Sigmoid colon (tissue), 7 donors: Measurements from ENCODE around the gene WNT1. TPM values are rescaled to one million over a fixed set of nuclear protein-coding genes. Genes with fewer than 3 reads are reported as not detected.

ENCODE experiments used
- DNase-seq: peaks from one replicate; pipeline ENCODE4 v3.0.0-alpha.2; 2019
- H3K27ac ChIP-seq, 4 donors: fragments of 200-600 bp; sonication (generic); one replicate each; pipeline ENCODE4 v1.5.1; 2016 to 2019; ENCODE audit warnings: mild to moderate bottlenecking in 1 of 4
- H3K27me3 ChIP-seq, 3 donors: fragments of 200-600 bp; sonication (generic); one replicate each; pipeline ENCODE4 v1.5.1; 2019; ENCODE audit warnings: mild to moderate bottlenecking in 1 of 3
- H3K36me3 ChIP-seq, 4 donors: fragments of 200-600 bp; sonication (generic); one replicate each; pipeline ENCODE4 v1.5.1; 2016 to 2019
- H3K4me1 ChIP-seq, 4 donors: fragments of 200-600 bp; sonication (generic); one replicate each; pipeline ENCODE4 v1.5.1; 2017 to 2019
- H3K4me3 ChIP-seq, 4 donors: fragments of 200-600 bp; sonication (generic); one replicate each; pipeline ENCODE4 v1.5.1; 2017 to 2019; ENCODE audit warnings: mild to moderate bottlenecking in 2 of 4, moderate library complexity in 1 of 4
- H3K9me3 ChIP-seq, 4 donors: fragments of 200-600 bp in 3 of 4; sonication (generic) in 3 of 4; one replicate each; pipeline versions ENCODE4 v1.5.1 to v1.6.1; 2013 to 2019
- EP300 ChIP-seq, 4 donors: sonication (generic); formaldehyde crosslinking; IDR thresholded peaks; one replicate each; pipeline ENCODE4 v1.6.1; 2017; ENCODE audit warnings: antibody characterized with exemption in 4 of 4
- POLR2A ChIP-seq, 2 donors: fragments of 450-650 bp; IDR thresholded peaks; one replicate each; pipeline ENCODE4 v1.6.1; 2016; ENCODE audit warnings: antibody characterized with exemption in 2 of 2, mild to moderate bottlenecking in 2 of 2, moderate library complexity in 2 of 2
- POLR2AphosphoS5 ChIP-seq, 4 donors: sonication (generic); formaldehyde crosslinking; IDR thresholded peaks; one replicate each; pipeline ENCODE4 v1.6.1; 2017; ENCODE audit warnings: antibody characterized with exemption in 4 of 4
- WGBS, 2 donors: extraction: QIAGEN DNeasy Blood & Tissue Kit; methylation state at CpG; one replicate each; pipeline ENCODE4 v1.1.7; 2013; 5-methylcytosine and 5-hydroxymethylcytosine counted together
- intact Hi-C: fragments of 100-400 bp; cut with DNase I; formaldehyde crosslinking; loops from one replicate; pipeline ENCODE4 v1.15.1; 2023
- polyA plus RNA-seq, 3 donors: library from polyadenylated mRNA; stranded (reverse); fragments of 200-250 nt; gene quantifications; one replicate each; pipeline ENCODE4 v1.2.3, GENCODE V29; 2013
- total RNA-seq, 4 donors: library from RNA; depleted of rRNA; stranded (reverse); fragments of >200 nt; gene quantifications; one replicate each; pipeline ENCODE4 v1.1.0, GENCODE V29; 2016
- TF ChIP-seq, protein P1 (sequence below), 4 experiments: fragments of 450-650 bp in 3 of 4; fragments of 200-600 bp in 1 of 4; IDR thresholded peaks; one replicate each; pipeline ENCODE4 v1.5.1; 2016 to 2019; ENCODE audit warnings: antibody characterized with exemption in 4 of 4, mild to moderate bottlenecking in 3 of 4, moderate library complexity in 2 of 4
- donor health status: healthy with polysubstance abuse.
- donor health status: Bipolar disorder and iron deficiency.
- donor health status: healthy.

The WNT1 gene
- total and polyA plus RNA-seq, 7 donors: 0.10 TPM; not detected in 6

- intact Hi-C loops: no loop called here
- no peak for TF ChIP-seq POLR2A (IDR thresholded peaks at IDR 0.05)
- no peak for TF ChIP-seq POLR2AphosphoS5 (IDR thresholded peaks at IDR 0.05)
- TF ChIP-seq, protein P1, sequence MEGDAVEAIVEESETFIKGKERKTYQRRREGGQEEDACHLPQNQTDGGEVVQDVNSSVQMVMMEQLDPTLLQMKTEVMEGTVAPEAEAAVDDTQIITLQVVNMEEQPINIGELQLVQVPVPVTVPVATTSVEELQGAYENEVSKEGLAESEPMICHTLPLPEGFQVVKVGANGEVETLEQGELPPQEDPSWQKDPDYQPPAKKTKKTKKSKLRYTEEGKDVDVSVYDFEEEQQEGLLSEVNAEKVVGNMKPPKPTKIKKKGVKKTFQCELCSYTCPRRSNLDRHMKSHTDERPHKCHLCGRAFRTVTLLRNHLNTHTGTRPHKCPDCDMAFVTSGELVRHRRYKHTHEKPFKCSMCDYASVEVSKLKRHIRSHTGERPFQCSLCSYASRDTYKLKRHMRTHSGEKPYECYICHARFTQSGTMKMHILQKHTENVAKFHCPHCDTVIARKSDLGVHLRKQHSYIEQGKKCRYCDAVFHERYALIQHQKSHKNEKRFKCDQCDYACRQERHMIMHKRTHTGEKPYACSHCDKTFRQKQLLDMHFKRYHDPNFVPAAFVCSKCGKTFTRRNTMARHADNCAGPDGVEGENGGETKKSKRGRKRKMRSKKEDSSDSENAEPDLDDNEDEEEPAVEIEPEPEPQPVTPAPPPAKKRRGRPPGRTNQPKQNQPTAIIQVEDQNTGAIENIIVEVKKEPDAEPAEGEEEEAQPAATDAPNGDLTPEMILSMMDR (IDR thresholded peaks at IDR 0.05): no peak
- TF ChIP-seq EP300 (IDR thresholded peaks at IDR 0.05): no peak
- H3K9me3 ChIP-seq: no peaks in the 10 kb centered on the region
- H3K36me3 ChIP-seq: peaks cover 47 to 72% (median 61%) of the 10 kb centered on the region in 4 donors
- H3K27ac ChIP-seq: no peak overlapping the region
- H3K4me3 ChIP-seq: no peak overlapping the region
- no peaks in the 10 kb centered on the region for H3K27me3 ChIP-seq
- DNase-seq: no peak
- peaks cover 0 to 19% (median 11%) of the 10 kb centered on the region in 4 donors for H3K4me1 ChIP-seq
- 94 to 95% methylated on average over 15 of the region's 15 CpGs for WGBS, 2 donors
Observed at GRCh38 chr12:49022558-49023178, 44.5 kb downstream of the WNT1 start.

DNA sequence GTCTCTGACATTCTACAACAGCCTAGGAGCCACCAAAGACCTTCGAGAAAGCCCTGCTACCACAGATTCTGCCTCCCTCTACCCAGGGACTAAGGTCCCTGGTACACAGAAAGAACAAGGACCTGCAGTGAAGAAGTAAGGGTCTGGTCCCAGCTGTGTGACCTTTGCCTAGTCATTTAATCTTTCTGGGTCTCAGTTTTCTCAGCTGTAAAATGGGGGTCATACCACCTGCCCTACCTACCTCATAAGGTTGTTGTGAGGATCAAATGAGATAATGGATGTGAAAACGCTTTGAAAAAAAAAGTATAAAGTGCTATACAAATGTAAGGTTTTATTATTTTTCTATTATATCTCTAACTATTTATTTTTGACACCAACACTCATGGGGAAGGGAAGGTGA is 45.7 kb downstream of the WNT1 start:
- WGBS, 2 donors: 95 to 96% methylated on average over 2 of the region's 2 CpGs
- intact Hi-C loops: no loop called here
- peaks cover 49 to 84% (median 71%) of the 10 kb centered on the region in 4 donors for H3K36me3 ChIP-seq

GRCh38 chr12:49024543-49024942 is 46.4 kb downstream of the WNT1 start:
- TF ChIP-seq POLR2AphosphoS5 (IDR thresholded peaks at IDR 0.05) (no peak), EP300 (IDR thresholded peaks at IDR 0.05) (no peak), POLR2A (IDR thresholded peaks at IDR 0.05) (no peak)
- TF ChIP-seq, protein P1 (IDR thresholded peaks at IDR 0.05): no peak
- DNase-seq: no peak
- intact Hi-C loops: no loop called here
- peaks cover 0 to 7% (median 1%) of the 10 kb centered on the region in 4 donors for H3K4me1 ChIP-seq
- H3K36me3 ChIP-seq: peaks cover 49 to 88% (median 73%) of the 10 kb centered on the region in 4 donors
- no peaks in the 10 kb centered on the region for H3K27me3 ChIP-seq
- no peak overlapping the region for H3K4me3 ChIP-seq
- WGBS, 2 donors: 94% methylated on average over 12 of the region's 12 CpGs
- no peaks in the 10 kb centered on the region for H3K9me3 ChIP-seq
- H3K27ac ChIP-seq: no peak overlapping the region

More for the DNA sequence above, 45.7 kb downstream of the WNT1 start:
- Histone ChIP-seq H3K4me3 (no peak overlapping the region), H3K4me1 (peaks cover 0 to 14% (median 6%) of the 10 kb centered on the region in 4 donors), H3K9me3 (no peaks in the 10 kb centered on the region), H3K27ac (no peak overlapping the region), H3K27me3 (no peaks in the 10 kb centered on the region)
- DNase-seq: no peak
- TF ChIP-seq POLR2A (IDR thresholded peaks at IDR 0.05) (no peak), EP300 (IDR thresholded peaks at IDR 0.05) (no peak), POLR2AphosphoS5 (IDR thresholded peaks at IDR 0.05) (no peak)
- TF ChIP-seq, protein P1 (IDR thresholded peaks at IDR 0.05): no peak

GRCh38 chr12:49025463-49025862 is 47.3 kb downstream of the WNT1 start:
- Histone ChIP-seq H3K27me3 (no peaks in the 10 kb centered on the region), H3K9me3 (no peaks in the 10 kb centered on the region), H3K27ac (no peak overlapping the region), H3K4me1 (no peaks in the 10 kb centered on the region), H3K36me3 (peaks cover 49 to 96% (median 73%) of the 10 kb centered on the region in 4 donors), H3K4me3 (no peak overlapping the region)
- WGBS, 2 donors: 94 to 95% methylated on average over 4 of the region's 4 CpGs
- intact Hi-C loops: no loop called here
- TF ChIP-seq POLR2A (IDR thresholded peaks at IDR 0.05) (no peak), POLR2AphosphoS5 (IDR thresholded peaks at IDR 0.05) (no peak), EP300 (IDR thresholded peaks at IDR 0.05) (no peak)
- TF ChIP-seq, protein P1 (IDR thresholded peaks at IDR 0.05): no peak
- no peak for DNase-seq
